Neural cell (in vitro differentiated cells): ENCODE results near the gene CELF5. TPM values are rescaled to one million over a fixed set of nuclear protein-coding genes. Genes with fewer than 3 reads are reported as not detected.
"Not testable (repeated sequence)": the region's sequence is repeated elsewhere in the genome, so short reads cannot be mapped to it uniquely, and the experiment has no call there.

ENCODE experiments used
- H2AFZ ChIP-seq: fragments of 200-600, 300-800 bp; sonication (generic), shearing (Covaris generic); 2 replicates; pipeline ENCODE4 v1.6.0; 2014; ENCODE audit warnings: low read depth, mild to moderate bottlenecking, antibody characterized with exemption, low read length, moderate library complexity
- H3F3A ChIP-seq: fragments of 200-600 bp; shearing (Covaris generic); 2 replicates; pipeline ENCODE4 v1.6.1; 2016; ENCODE audit warnings: mild to moderate bottlenecking, moderate library complexity, mixed read lengths, antibody characterized with exemption, low read length; ENCODE audit not compliant: insufficient read depth, poor library complexity, severe bottlenecking
- H3K27ac ChIP-seq: fragments of 200-600, 300-800 bp; sonication (generic), shearing (Covaris generic); 2 replicates; pipeline ENCODE4 v1.5.1; 2014; ENCODE audit warnings: mild to moderate bottlenecking, low read length, moderate library complexity
- H3K27me3 ChIP-seq: fragments of 300-800, 200-600 bp; sonication (generic), shearing (Covaris generic); 2 replicates; pipeline ENCODE4 v1.6.0; 2014; ENCODE audit warnings: mild to moderate bottlenecking, low read depth, low read length, moderate library complexity; ENCODE audit not compliant: insufficient read depth
- H3K36me3 ChIP-seq: fragments of 300-800, 200-600 bp; sonication (generic), shearing (Covaris generic); 2 replicates; pipeline ENCODE4 v1.5.1; 2014; ENCODE audit warnings: mild to moderate bottlenecking, antibody characterized with exemption, low read length, moderate library complexity; ENCODE audit not compliant: insufficient read depth
- H3K4me2 ChIP-seq: fragments of 300-800, 200-600 bp; sonication (generic), shearing (Covaris generic); 2 replicates; pipeline ENCODE4 v1.6.0; 2014; ENCODE audit warnings: mild to moderate bottlenecking, low read length
- H3K4me3 ChIP-seq: fragments of 300-800, 200-600 bp; sonication (generic), shearing (Covaris generic); 2 replicates; pipeline ENCODE4 v1.5.1; 2014; ENCODE audit warnings: mild to moderate bottlenecking, low read length, moderate library complexity
- H3K79me2 ChIP-seq: fragments of 200-600 bp; shearing (Covaris generic); replicated peaks from 2 replicates; pipeline ENCODE4 v1.6.0; 2014; ENCODE audit warnings: mild to moderate bottlenecking, low read length, moderate library complexity; ENCODE audit not compliant: insufficient read depth
- H3K9ac ChIP-seq: fragments of 300-800, 200-600 bp; sonication (generic), shearing (Covaris generic); 2 replicates; pipeline ENCODE4 v1.6.1; 2016; ENCODE audit warnings: mild to moderate bottlenecking, low read length, mixed read lengths
- H3K9me2 ChIP-seq: fragments of 200-600 bp; shearing (Covaris generic); 2 replicates; pipeline ENCODE4 v1.6.1; 2016; ENCODE audit warnings: mild to moderate bottlenecking, low read length, mixed read lengths; ENCODE audit not compliant: insufficient read depth
- H3K9me3 ChIP-seq: fragments of 200-600, 300-800 bp; sonication (generic), shearing (Covaris generic); 2 replicates; pipeline ENCODE4 v1.6.1; 2016; ENCODE audit warnings: mild to moderate bottlenecking, mixed run types, low read length, moderate library complexity, mixed read lengths
- H4K20me1 ChIP-seq: fragments of 200-600 bp; shearing (Covaris generic); 2 replicates; pipeline ENCODE4 v1.6.1; 2016; ENCODE audit warnings: mild to moderate bottlenecking, mixed run types; ENCODE audit not compliant: insufficient read depth
- CTCF ChIP-seq: fragments of 450-650 bp; IDR thresholded peaks from 2 replicates; pipeline ENCODE4 v1.5.1; 2014; ENCODE audit warnings: antibody characterized with exemption, mild to moderate bottlenecking, moderate library complexity; ENCODE audit not compliant: poor library complexity, severe bottlenecking
- EP300 ChIP-seq: fragments of 450-650 bp; conservative IDR thresholded peaks from 2 replicates; pipeline ENCODE4 v1.6.1; 2014; ENCODE audit warnings: antibody characterized with exemption, mild to moderate bottlenecking, moderate library complexity; ENCODE audit not compliant: poor library complexity, severe bottlenecking
- EZH2 ChIP-seq: fragments of 200-600, 300-800 bp; shearing (Covaris generic), sonication (generic); IDR thresholded peaks from 2 replicates; pipeline ENCODE4 v1.6.1; 2014; ENCODE audit warnings: antibody characterized with exemption, low read length, borderline replicate concordance, mild to moderate bottlenecking; ENCODE audit not compliant: insufficient read depth, poor library complexity, severe bottlenecking
- MXI1 ChIP-seq: fragments of 450-650 bp; conservative IDR thresholded peaks from 2 replicates; pipeline ENCODE4 v1.6.1; 2014; ENCODE audit warnings: antibody characterized with exemption, mild to moderate bottlenecking; ENCODE audit not compliant: poor library complexity, severe bottlenecking
- POLR2AphosphoS5 ChIP-seq: IDR thresholded peaks from 2 replicates; pipeline ENCODE4 v1.6.1; 2012
- RAD21 ChIP-seq: fragments of 450-650 bp; conservative IDR thresholded peaks from 2 replicates; pipeline ENCODE4 v1.6.1; 2014; ENCODE audit warnings: antibody characterized with exemption, mild to moderate bottlenecking, moderate library complexity
- REST ChIP-seq: IDR thresholded peaks from 2 replicates; pipeline ENCODE4 v1.6.1; 2012; ENCODE audit warnings: borderline replicate concordance
- SMC3 ChIP-seq: fragments of 450-650 bp; conservative IDR thresholded peaks from 2 replicates; pipeline ENCODE4 v1.6.1; 2014; ENCODE audit warnings: antibody characterized with exemption, mild to moderate bottlenecking, moderate library complexity; ENCODE audit not compliant: poor library complexity
- TAF1 ChIP-seq: IDR thresholded peaks from 2 replicates; pipeline ENCODE4 v1.6.1; 2012; ENCODE audit warnings: low read depth
- polyA plus RNA-seq: library from polyadenylated mRNA; depleted of rRNA; stranded (reverse); fragments of >200 nt; gene quantifications from 2 replicates; pipeline ENCODE4 v1.2.3, GENCODE V29; 2014

CELF5 gene
- polyA plus RNA-seq, 1 donor from 2014 or later = 130 TPM

GRCh38 chr19:3333662-3334061 is 109.2 kb downstream of the CELF5 start:
- Histone ChIP-seq H2AFZ (no peak overlapping the region), H3K9me2 (no peaks in the 10 kb centered on the region), H4K20me1 (no peaks in the 10 kb centered on the region), H3K9ac (no peak overlapping the region), H3K9me3 (no peaks in the 10 kb centered on the region), H3F3A (no peaks in the 10 kb centered on the region), H3K4me3 (no peak overlapping the region), H3K4me2 (no peak overlapping the region), H3K36me3 (no peaks in the 10 kb centered on the region), H3K27ac (no peak overlapping the region), H3K79me2 (no peaks in the 10 kb centered on the region), H3K27me3 (peaks cover 20% of the 10 kb centered on the region)
- TF ChIP-seq POLR2AphosphoS5 (no peak), EZH2 (no peak), SMC3 (no peak), EP300 (no peak), REST (no peak), RAD21 (no peak)

GRCh38 chr19:3334749-3335430 is 110.4 kb downstream of the CELF5 start:
- H3K4me3 ChIP-seq, H3K27ac ChIP-seq, H3K4me2 ChIP-seq, H3F3A ChIP-seq, H3K9ac ChIP-seq, H4K20me1 ChIP-seq, H3K9me2 ChIP-seq, H3K36me3 ChIP-seq, H3K9me3 ChIP-seq, H3K79me2 ChIP-seq, H2AFZ ChIP-seq: not testable (repeated sequence)
- peaks cover 20% of the 10 kb centered on the region for H3K27me3 ChIP-seq

- Histone ChIP-seq H3K27ac (no peak overlapping the region), H3K36me3 (no peaks in the 10 kb centered on the region), H4K20me1 (no peaks in the 10 kb centered on the region), H3K4me3 (no peak overlapping the region), H3K9ac (no peak overlapping the region), H2AFZ (no peak overlapping the region), H3K27me3 (peaks cover 20% of the 10 kb centered on the region), H3K4me2 (no peak overlapping the region), H3K9me3 (no peaks in the 10 kb centered on the region), H3K9me2 (no peaks in the 10 kb centered on the region), H3K79me2 (no peaks in the 10 kb centered on the region), H3F3A (no peaks in the 10 kb centered on the region)
- TF ChIP-seq MXI1 = no peak
- TF ChIP-seq EZH2 = no peak
- no peak for TF ChIP-seq POLR2AphosphoS5
- TF ChIP-seq CTCF = no peak
- no peak for TF ChIP-seq EP300
- TF ChIP-seq RAD21 = no peak
- TF ChIP-seq REST = no peak
- TF ChIP-seq TAF1 = no peak
- no peak for TF ChIP-seq SMC3
These were observed 111.2 kb downstream of the CELF5 start for GRCh38 chr19:3335431-3336350.
